Measurements from ENCODE around the gene CUL3.
"Not testable (repeated sequence)": the region's sequence is repeated elsewhere in the genome, so short reads cannot be mapped to it uniquely, and the experiment has no call there.

CUL3 gene

GRCh38 chr2:224524657-224525056, 60.5 kb downstream of the CUL3 start:
- no peak overlapping the region for H3K4me3 ChIP-seq (ENCODE audit: low read length)
- no peak for DNase-seq (ENCODE audit: low read depth)
- no peak for TF ChIP-seq CTCF (conservative IDR thresholded peaks at IDR 0.05; ENCODE audit: low read length)

- no peak for DNase-seq (ENCODE audit: low read depth)
- no peak for TF ChIP-seq CTCF (conservative IDR thresholded peaks at IDR 0.05; ENCODE audit: low read length)
- no peak overlapping the region for H3K4me3 ChIP-seq (ENCODE audit: low read length)
Measured at GRCh38 chr2:224523626-224524577, 61.3 kb downstream of the CUL3 start.

- DNase-seq (ENCODE audit: low read depth); H3K4me3 ChIP-seq (ENCODE audit: low read length): not testable (repeated sequence)
Measured at GRCh38 chr2:224522483-224522882, 62.7 kb downstream of the CUL3 start.

GRCh38 chr2:224520064-224520463, 65.1 kb downstream of the CUL3 start:
- H3K4me3 ChIP-seq (ENCODE audit: low read length) = no peak overlapping the region
- DNase-seq (ENCODE audit: low read depth) = peak; percentile 74
- no peak for TF ChIP-seq CTCF (conservative IDR thresholded peaks at IDR 0.05; ENCODE audit: low read length)

- no peak overlapping the region for H3K4me3 ChIP-seq (ENCODE audit: low read length)
- no peak for TF ChIP-seq CTCF (conservative IDR thresholded peaks at IDR 0.05; ENCODE audit: low read length)
- peak; percentile 84 for DNase-seq (ENCODE audit: low read depth)
Measured at GRCh38 chr2:224518806-224519580, 66.2 kb downstream of the CUL3 start.

GRCh38 chr2:224517963-224518362, 67.2 kb downstream of the CUL3 start:
- no peak for TF ChIP-seq CTCF (conservative IDR thresholded peaks at IDR 0.05; ENCODE audit: low read length)
- no peak overlapping the region for H3K4me3 ChIP-seq (ENCODE audit: low read length)
- DNase-seq (ENCODE audit: low read depth) = no peak

GRCh38 chr2:224516393-224516792, 68.8 kb downstream of the CUL3 start:
- not testable (repeated sequence) for DNase-seq (ENCODE audit: low read depth); H3K4me3 ChIP-seq (ENCODE audit: low read length)

GRCh38 chr2:224513991-224514390, 71.2 kb downstream of the CUL3 start:
- no peak for TF ChIP-seq CTCF (conservative IDR thresholded peaks at IDR 0.05; ENCODE audit: low read length)
- H3K4me3 ChIP-seq (ENCODE audit: low read length) = no peak overlapping the region
- DNase-seq (ENCODE audit: low read depth) = peak; percentile 20

All from AG10803 (cell line).